Measurements from ENCODE around the gene MEI1. TPM values are rescaled to one million over a fixed set of nuclear protein-coding genes. Genes with fewer than 3 reads are reported as not detected.

MEI1 gene
- total and polyA plus RNA-seq, 2 of the 4 experiments (the other 2 are of a cell fraction), result 0.90 to 2.6 TPM

- Histone ChIP-seq H4K5ac (ENCODE audit: low read depth, low read length) (no peak overlapping the region), H2AK5ac (ENCODE audit: low read depth, low read length) (no peak overlapping the region), H4K91ac (ENCODE audit: insufficient read depth, low read depth, low read length) (no peak overlapping the region), H2BK15ac (ENCODE audit: low read depth, low read length) (no peak overlapping the region), H3K27ac (ENCODE audit: insufficient read depth, low read length) (no peak overlapping the region), H3K18ac (ENCODE audit: low read depth, low read length) (no peak overlapping the region), H3K4me2 (ENCODE audit: low read depth, low read length) (no peak overlapping the region), H3K4me3 (ENCODE audit: insufficient read depth, low read depth, low read length) (no peak overlapping the region), H2AK9ac (replicated peaks; ENCODE audit: low read depth, low read length, poor library complexity) (no peak overlapping the region), H3K14ac (replicated peaks; ENCODE audit: low read depth, low read length) (no peak overlapping the region), H2AFZ (replicated peaks; ENCODE audit: low read length, poor library complexity) (no peak overlapping the region), H2BK5ac (ENCODE audit: low read depth, low read length, poor library complexity, severe bottlenecking) (no peak overlapping the region), H3K27me3 (ENCODE audit: control insufficient read depth, insufficient read depth, low read length) (peaks cover 32% of the 10 kb centered on the region), H2BK20ac (ENCODE audit: low read depth, low read length) (no peak overlapping the region), H3K36me3 (ENCODE audit: control insufficient read depth, insufficient read depth, low read length) (no peaks in the 10 kb centered on the region), H3K4ac (ENCODE audit: low read depth, low read length) (no peak overlapping the region), H3K9me3 (ENCODE audit: control insufficient read depth, insufficient read depth, low read length) (no peaks in the 10 kb centered on the region), H3K56ac (ENCODE audit: extremely low read depth, insufficient read depth, low read length) (no peak overlapping the region), H2BK120ac (ENCODE audit: low read depth, low read length) (no peak overlapping the region), H3K9ac (ENCODE audit: low read depth, low read length) (no peak overlapping the region), H4K8ac (ENCODE audit: low read depth in 2 of 2, low read length in 2 of 2) (no peak overlapping the region), H3K23ac (ENCODE audit: low read depth, low read length) (no peak overlapping the region), H4K20me1 (ENCODE audit: insufficient read depth, low read length) (no peaks in the 10 kb centered on the region; the same call in 1 of the 2 replicates), H3K9me1 (ENCODE audit: insufficient read depth, low read length) (no peaks in the 10 kb centered on the region; the same call in 1 of the 2 replicates), H3K4me1 (ENCODE audit: control insufficient read depth, insufficient read depth, low read length) (no peaks in the 10 kb centered on the region), H3K79me1 (ENCODE audit: low read depth in 1 of 2, low read length in 2 of 2) (no peaks in the 10 kb centered on the region)
- ATAC-seq (ENCODE audit: low read depth) (no peak), DNase-seq (no peak)
- dilution Hi-C loops (cut with HindIII; ENCODE audit: low sequenced_read_pairs, unreplicated experiment) (no loop called here), intact Hi-C loops (cut with micrococcal nuclease) (no loop called here), in situ Hi-C loops (cut with MboI; ENCODE audit: low sequenced_read_pairs) (no loop called here)
- 50% methylated on average over 2 of the region's 5 CpGs; no CpG with 5 or more reads in 1 of the 2 experiments for WGBS, 2 experiments (ENCODE audit: extremely low coverage in 2 of 2, insufficient read length in 1 of 2)
- TF ChIP-seq CHD1 (IDR thresholded peaks at IDR 0.05; ENCODE audit: low read depth, low read length) (no peak), FOS (IDR thresholded peaks at IDR 0.05; ENCODE audit: low read depth, low read length) (no peak), CEBPB (IDR thresholded peaks at IDR 0.05; ENCODE audit: low read depth, low read length) (no peak), CTCF (conservative IDR thresholded peaks at IDR 0.05; ENCODE audit: low read depth, low read length) (no peak), ELK1 (IDR thresholded peaks at IDR 0.05; ENCODE audit: borderline replicate concordance, low read depth, low read length) (no peak), SMC3 (IDR thresholded peaks at IDR 0.05; ENCODE audit: low read depth, low read length) (no peak), NFE2L2 (IDR thresholded peaks at IDR 0.05; ENCODE audit: low read depth, low read length) (no peak)
- ChIA-PET POLR2A (ENCODE audit: unreplicated experiment) (no interaction called here), CTCF (no interaction called here)
- BruUV-seq (replicated peaks), result no TSS peak
Observed at GRCh38 chr22:41752011-41752970, 53.0 kb downstream of the MEI1 start.
